ENCODE results near the gene NPAS2. TPM values are rescaled to one million over a fixed set of nuclear protein-coding genes. Genes with fewer than 3 reads are reported as not detected.

The NPAS2 gene
- total RNA-seq, 4 donors from 2014 or later = 11.8 to 46.5 (median 21.7) TPM

GRCh38 chr2:100870652-100871531 lies 51.0 kb downstream of the NPAS2 start:
- Histone ChIP-seq H3K4me3 (no peak overlapping the region), H3K4me1 (peaks cover 0 to 9% (median 0%) of the 10 kb centered on the region in 3 donors), H3K9me3 (peaks cover 0 to 8% (median 0%) of the 10 kb centered on the region in 3 donors), H3K27me3 (no peaks in the 10 kb centered on the region), H3K36me3 (no peaks in the 10 kb centered on the region), H3K27ac (no peak overlapping the region)
- 71 to 72% methylated on average over 3 to 4 of the region's 6 CpGs for WGBS, 2 donors (ENCODE audit: low coverage in 1 of 2)
- no peak for ATAC-seq
- TF ChIP-seq POLR2AphosphoS5 (IDR thresholded peaks at IDR 0.05) = no peak
- TF ChIP-seq EP300 (IDR thresholded peaks at IDR 0.05) = no peak
- TF ChIP-seq, protein P1, sequence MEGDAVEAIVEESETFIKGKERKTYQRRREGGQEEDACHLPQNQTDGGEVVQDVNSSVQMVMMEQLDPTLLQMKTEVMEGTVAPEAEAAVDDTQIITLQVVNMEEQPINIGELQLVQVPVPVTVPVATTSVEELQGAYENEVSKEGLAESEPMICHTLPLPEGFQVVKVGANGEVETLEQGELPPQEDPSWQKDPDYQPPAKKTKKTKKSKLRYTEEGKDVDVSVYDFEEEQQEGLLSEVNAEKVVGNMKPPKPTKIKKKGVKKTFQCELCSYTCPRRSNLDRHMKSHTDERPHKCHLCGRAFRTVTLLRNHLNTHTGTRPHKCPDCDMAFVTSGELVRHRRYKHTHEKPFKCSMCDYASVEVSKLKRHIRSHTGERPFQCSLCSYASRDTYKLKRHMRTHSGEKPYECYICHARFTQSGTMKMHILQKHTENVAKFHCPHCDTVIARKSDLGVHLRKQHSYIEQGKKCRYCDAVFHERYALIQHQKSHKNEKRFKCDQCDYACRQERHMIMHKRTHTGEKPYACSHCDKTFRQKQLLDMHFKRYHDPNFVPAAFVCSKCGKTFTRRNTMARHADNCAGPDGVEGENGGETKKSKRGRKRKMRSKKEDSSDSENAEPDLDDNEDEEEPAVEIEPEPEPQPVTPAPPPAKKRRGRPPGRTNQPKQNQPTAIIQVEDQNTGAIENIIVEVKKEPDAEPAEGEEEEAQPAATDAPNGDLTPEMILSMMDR (IDR thresholded peaks at IDR 0.05) = no peak
- no peak for TF ChIP-seq POLR2A (IDR thresholded peaks at IDR 0.05)

DNA sequence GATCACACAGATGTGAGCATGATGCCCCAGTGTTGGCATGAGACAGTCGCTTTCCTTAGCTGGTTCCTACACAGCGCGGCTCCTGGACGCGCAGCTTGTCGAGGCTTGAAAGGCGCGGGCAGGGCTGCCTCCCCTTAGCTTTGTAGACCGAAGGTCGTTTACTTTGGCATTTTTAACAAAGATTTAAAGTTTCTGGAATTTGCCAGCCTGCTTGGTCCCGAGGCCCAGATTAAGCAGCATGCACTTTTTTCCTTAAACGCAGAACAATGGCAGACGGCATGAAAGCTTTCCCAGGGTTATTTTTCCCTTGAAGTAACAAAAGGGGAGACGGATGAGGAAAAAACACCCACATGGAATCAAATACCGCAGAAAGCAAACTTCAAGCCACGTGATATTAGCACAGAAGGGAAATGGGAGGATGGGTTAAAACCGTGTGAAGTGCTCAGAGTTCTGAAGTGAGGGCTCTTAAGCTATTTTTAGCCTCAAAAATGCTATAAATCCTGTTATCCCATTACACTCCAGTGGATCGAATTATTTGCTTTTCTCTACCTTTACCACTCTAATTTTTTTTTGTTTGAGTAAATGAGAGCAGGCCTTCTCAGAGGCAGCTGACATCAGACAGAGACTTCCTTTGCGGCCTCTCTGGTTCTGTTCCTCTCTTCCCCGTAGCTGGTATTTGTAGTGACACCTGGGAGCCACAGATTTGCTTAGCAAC lies 55.7 kb downstream of the NPAS2 start:
- ATAC-seq = no peak

GRCh38 chr2:100876231-100876860 lies 56.4 kb downstream of the NPAS2 start:
- 94% methylated on average over 6 of the region's 15 CpGs; no CpG with 5 or more reads in 1 of the 2 donors for WGBS, 2 donors (ENCODE audit: low coverage in 1 of 2)
- peaks cover 0 to 40% (median 5%) of the 10 kb centered on the region in 3 donors for H3K4me1 ChIP-seq
- no peaks in the 10 kb centered on the region for H3K36me3 ChIP-seq
- peak overlapping the region in 1 of 4 donors; percentile 7 for H3K27ac ChIP-seq
- TF ChIP-seq POLR2A (IDR thresholded peaks at IDR 0.05) (no peak), EP300 (IDR thresholded peaks at IDR 0.05) (no peak), POLR2AphosphoS5 (IDR thresholded peaks at IDR 0.05) (no peak)
- TF ChIP-seq, protein P1 (IDR thresholded peaks at IDR 0.05) = no peak
- H3K27me3 ChIP-seq = no peaks in the 10 kb centered on the region
- no peak overlapping the region for H3K4me3 ChIP-seq
- ATAC-seq = no peak
- no peaks in the 10 kb centered on the region for H3K9me3 ChIP-seq

More for the DNA sequence above, 55.7 kb downstream of the NPAS2 start:
- no peaks in the 10 kb centered on the region for H3K27me3 ChIP-seq
- WGBS, 2 donors (ENCODE audit: low coverage in 1 of 2) = 47 to 64% methylated on average over 9 to 14 of the region's 20 CpGs
- no peak overlapping the region for H3K4me3 ChIP-seq
- peaks cover 0 to 40% (median 5%) of the 10 kb centered on the region in 3 donors for H3K4me1 ChIP-seq
- no peaks in the 10 kb centered on the region for H3K36me3 ChIP-seq
- no peaks in the 10 kb centered on the region for H3K9me3 ChIP-seq
- TF ChIP-seq POLR2A (IDR thresholded peaks at IDR 0.05) (no peak), EP300 (IDR thresholded peaks at IDR 0.05) (no peak), POLR2AphosphoS5 (IDR thresholded peaks at IDR 0.05) (no peak)
- TF ChIP-seq, protein P1 (IDR thresholded peaks at IDR 0.05) = no peak
- peak overlapping the region in 1 of 4 donors; percentile 7 for H3K27ac ChIP-seq

DNA sequence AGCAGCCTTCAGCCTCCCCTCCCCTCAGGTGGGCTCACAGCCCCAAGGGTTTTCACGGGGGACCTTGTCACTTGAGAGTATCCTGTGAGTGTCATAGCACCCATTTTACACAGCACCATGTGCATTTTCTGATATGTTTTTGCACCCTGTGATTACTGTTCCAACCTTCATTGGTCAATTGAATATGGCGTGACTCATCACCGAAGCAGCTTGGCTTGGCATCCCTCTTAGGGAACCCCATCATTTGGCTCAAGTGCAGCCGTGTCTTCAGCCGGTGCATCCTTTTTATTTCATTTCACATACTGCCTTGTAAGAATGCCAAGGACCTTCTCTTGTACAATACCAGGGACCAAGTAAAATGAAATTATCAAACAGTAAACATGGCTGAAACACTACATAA lies 57.6 kb downstream of the NPAS2 start:
- TF ChIP-seq, protein P1 (IDR thresholded peaks at IDR 0.05) = no peak
- TF ChIP-seq POLR2A (IDR thresholded peaks at IDR 0.05) (no peak), EP300 (IDR thresholded peaks at IDR 0.05) (no peak), POLR2AphosphoS5 (IDR thresholded peaks at IDR 0.05) (no peak)
- H3K4me1 ChIP-seq = peaks cover 0 to 43% (median 5%) of the 10 kb centered on the region in 3 donors
- H3K27me3 ChIP-seq = no peaks in the 10 kb centered on the region
- H3K9me3 ChIP-seq = no peaks in the 10 kb centered on the region
- no peaks in the 10 kb centered on the region for H3K36me3 ChIP-seq
- H3K4me3 ChIP-seq = no peak overlapping the region
- ATAC-seq = peak; percentile 32
- H3K27ac ChIP-seq = peak overlapping the region in 2 of 4 donors; percentile 20 to 59
- WGBS, 2 donors (ENCODE audit: low coverage in 1 of 2) = 61 to 65% methylated on average over 3 to 4 of the region's 5 CpGs

Data from gastroesophageal sphincter (tissue), 4 donors.